AG09309 (cell line): ENCODE data around the gene CHRNA4.

ENCODE experiments used
- DNase-seq: peaks from one replicate; pipeline ENCODE4 v3.0.0-alpha.2; 2010; ENCODE audit warnings: low read depth
- H3K4me3 ChIP-seq: 2 replicates; pipeline ENCODE4 v1.5.1; 2011; ENCODE audit warnings: mild to moderate bottlenecking, low read depth, low read length, moderate library complexity; ENCODE audit not compliant: control insufficient read depth
- TF ChIP-seq, protein P1 (sequence below): IDR thresholded peaks from 2 replicates; pipeline ENCODE4 v1.5.1; 2011; ENCODE audit warnings: mild to moderate bottlenecking, low read depth, low read length, inconsistent platforms; ENCODE audit not compliant: insufficient read depth, control insufficient read depth; ENCODE audit errors: missing control alignments

CHRNA4 gene

DNA sequence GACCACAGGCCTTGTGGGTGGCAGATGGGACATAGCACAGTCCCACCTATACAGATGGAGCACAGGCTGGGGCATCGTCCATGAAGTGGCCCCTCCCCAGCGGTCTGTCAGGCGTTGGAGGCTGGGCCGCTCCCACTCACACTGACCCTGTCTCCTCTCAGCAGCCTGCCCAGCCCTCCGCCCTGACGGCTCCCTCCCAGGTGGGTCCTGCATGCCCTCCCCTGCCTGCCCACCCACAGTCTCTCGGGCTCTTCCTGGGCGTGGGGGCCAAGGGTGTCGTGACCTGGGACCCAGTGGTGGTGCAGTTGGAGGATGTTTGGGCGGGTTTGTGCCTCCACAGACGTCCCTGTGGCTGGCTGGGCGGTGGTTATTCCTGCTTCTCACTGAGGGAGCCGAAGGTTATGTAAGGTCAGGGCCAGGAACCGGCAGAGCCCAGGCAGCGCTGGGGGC is 45.9 kb downstream of the CHRNA4 start:
- TF ChIP-seq, protein P1, sequence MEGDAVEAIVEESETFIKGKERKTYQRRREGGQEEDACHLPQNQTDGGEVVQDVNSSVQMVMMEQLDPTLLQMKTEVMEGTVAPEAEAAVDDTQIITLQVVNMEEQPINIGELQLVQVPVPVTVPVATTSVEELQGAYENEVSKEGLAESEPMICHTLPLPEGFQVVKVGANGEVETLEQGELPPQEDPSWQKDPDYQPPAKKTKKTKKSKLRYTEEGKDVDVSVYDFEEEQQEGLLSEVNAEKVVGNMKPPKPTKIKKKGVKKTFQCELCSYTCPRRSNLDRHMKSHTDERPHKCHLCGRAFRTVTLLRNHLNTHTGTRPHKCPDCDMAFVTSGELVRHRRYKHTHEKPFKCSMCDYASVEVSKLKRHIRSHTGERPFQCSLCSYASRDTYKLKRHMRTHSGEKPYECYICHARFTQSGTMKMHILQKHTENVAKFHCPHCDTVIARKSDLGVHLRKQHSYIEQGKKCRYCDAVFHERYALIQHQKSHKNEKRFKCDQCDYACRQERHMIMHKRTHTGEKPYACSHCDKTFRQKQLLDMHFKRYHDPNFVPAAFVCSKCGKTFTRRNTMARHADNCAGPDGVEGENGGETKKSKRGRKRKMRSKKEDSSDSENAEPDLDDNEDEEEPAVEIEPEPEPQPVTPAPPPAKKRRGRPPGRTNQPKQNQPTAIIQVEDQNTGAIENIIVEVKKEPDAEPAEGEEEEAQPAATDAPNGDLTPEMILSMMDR = no peak
- DNase-seq = no peak
- H3K4me3 ChIP-seq = no peak overlapping the region

DNA sequence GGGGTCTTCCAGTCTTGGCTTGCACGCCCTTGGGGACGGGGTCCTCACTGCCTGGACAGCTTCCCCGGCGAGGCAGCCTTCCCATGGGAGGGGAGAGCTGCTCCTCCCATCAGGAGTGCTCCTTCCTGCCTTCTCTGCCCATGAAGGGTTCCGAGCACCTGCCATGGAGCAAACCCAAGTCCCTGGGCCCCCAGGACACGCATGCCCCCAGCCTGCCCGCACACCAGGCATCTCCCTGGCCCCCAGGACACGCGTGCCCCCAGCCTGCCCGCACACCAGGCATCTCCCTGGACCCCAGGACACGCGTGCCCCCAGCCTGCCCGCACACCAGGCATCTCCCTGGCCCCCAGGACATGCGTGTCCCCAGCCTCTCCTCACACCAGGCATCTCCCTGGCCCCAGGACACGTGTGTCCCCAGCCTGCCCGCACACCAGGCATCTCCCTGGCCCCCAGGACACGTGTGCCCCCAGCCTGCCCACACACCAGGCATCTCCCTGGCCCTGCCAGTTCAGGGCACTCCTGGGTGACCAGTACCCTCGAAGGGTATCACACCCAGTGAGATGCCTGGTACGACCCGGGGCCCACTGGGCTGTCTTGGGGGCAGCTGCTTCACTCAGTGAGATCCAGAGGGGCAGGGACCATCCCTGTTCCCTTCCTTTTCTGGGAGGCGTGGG is 46.4 kb downstream of the CHRNA4 start:
- no peak overlapping the region for H3K4me3 ChIP-seq
- TF ChIP-seq, protein P1 = no peak
- no peak for DNase-seq

DNA sequence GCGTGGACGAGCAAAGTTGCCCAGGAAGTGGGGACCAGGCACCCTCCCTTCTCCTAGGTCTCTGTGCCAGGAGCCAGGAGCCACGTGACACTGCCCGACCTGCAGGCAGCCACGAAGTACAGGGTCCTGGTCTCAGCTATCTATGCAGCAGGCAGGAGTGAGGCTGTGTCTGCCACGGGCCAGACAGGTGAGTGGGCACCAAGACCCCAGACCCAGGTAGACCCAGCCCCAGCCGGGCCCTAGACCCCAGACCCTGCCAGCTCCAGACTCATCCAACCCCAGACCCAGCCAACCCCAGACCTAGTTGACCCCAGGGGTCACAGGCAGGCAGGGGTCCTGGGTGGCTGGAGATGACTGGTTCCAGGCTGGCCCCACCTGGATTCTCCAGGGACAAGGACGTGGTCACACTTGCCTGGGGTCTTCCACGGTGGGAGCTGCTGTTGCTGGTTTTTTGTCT is 47.1 kb downstream of the CHRNA4 start:
- TF ChIP-seq, protein P1 = no peak
- DNase-seq = no peak
- no peak overlapping the region for H3K4me3 ChIP-seq

DNA sequence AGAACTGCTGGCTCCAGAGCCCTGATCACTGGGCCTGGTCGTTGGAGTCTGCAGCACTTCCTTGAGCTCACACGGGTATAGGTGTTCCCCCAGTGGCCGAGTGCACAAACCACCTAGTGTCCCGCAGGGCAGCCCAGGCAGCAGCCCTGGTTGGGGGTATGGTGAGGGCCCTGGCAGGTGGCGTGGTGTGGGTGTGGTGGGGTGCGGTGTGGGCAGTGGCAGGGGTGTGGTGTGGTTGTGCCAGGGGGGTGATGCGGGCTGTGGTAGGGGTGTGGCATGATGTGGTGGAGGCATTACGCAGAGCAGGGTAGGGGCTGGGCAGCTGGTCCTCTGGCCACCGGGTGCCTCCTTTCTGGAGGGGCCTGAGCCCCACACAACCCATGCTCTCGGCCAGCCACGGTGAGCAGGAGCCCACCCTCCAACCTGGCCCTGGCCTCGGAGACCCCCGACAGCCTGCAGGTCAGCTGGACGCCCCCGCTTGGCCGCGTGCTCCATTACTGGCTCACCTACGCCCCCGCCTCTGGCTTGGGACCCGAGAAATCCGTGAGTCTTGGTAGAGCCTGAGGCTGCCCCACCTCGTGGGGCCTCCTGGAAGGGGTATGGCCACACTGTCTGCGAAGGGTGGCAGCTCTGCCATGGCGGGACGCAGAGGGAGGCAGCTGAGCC is 47.7 kb downstream of the CHRNA4 start:
- H3K4me3 ChIP-seq = no peak overlapping the region
- TF ChIP-seq, protein P1 = no peak
- no peak for DNase-seq

DNA sequence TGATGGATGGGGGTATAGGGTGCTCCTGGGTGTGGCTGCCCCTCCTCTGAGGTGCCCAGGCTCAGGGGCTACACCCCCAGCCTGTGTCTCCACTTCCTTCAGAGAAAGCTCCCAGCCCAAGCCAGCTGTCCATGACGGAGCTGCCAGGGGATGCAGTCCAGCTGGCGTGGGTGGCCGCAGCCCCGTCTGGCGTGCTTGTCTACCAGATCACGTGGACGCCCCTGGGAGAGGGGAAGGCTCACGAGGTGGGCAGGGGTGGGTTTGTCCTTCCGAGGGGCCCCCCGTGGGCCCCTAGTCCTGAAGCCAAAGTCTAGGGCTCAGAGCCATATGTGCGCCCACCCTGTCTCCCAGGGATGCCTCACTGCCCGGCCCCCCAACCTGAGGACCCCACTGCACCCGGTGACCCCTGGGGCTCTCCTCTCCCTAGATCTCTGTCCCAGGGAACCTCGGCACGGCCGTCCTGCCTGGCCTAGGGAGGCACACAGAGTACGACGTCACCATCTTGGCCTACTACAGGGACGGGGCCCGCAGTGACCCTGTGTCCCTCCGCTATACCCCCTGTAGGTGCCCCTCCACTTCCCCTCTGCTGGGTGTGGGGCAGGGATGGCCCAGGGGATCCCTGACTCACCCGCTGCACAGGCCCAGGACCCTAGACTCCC is 48.3 kb downstream of the CHRNA4 start:
- DNase-seq = no peak
- no peak overlapping the region for H3K4me3 ChIP-seq
- TF ChIP-seq, protein P1 = no peak

DNA sequence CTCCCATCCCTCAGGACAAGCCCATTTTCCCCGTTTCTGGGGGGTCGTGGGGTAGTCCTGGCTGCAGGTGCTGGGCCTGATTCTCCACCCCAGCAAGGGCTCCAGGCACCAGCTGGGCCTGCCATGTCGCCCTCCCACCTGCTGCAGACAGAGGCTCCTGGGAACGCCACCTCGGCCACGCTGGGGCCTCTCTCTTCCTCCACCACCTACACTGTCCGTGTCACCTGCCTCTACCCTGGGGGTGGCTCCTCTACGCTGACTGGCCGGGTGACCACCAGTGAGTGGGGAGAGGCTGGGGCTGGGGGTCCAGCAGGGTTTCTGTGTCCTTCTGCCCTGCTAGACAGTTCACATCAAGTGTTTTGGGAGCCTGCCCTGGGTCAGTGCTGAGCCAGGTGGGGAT is 48.9 kb downstream of the CHRNA4 start:
- H3K4me3 ChIP-seq = no peak overlapping the region
- no peak for DNase-seq
- TF ChIP-seq, protein P1 = no peak
